Progenitor cell of endocrine pancreas (in vitro differentiated cells): ENCODE results near the gene CHRM4. TPM values are rescaled to one million over a fixed set of nuclear protein-coding genes. Genes with fewer than 3 reads are reported as not detected.

ENCODE experiments used
- DNase-seq: peaks from one replicate; pipeline ENCODE4 v3.0.0; 2021; ENCODE audit warnings: low spot score; ENCODE audit not compliant: unreplicated experiment
- H3K27ac Mint-ChIP-seq: 2 replicates; pipeline ENCODE4 v1.8.0; 2021; ENCODE audit warnings: mild to moderate bottlenecking, moderate library complexity, mixed read lengths
- H3K27me3 Mint-ChIP-seq: 2 replicates; pipeline ENCODE4 v1.8.0; 2021; ENCODE audit warnings: mixed read lengths
- H3K36me3 Mint-ChIP-seq: 2 replicates; pipeline ENCODE4 v1.8.0; 2022; ENCODE audit warnings: mixed read lengths; ENCODE audit not compliant: insufficient read depth
- H3K4me1 Mint-ChIP-seq: 2 replicates; pipeline ENCODE4 v1.8.0; 2021; ENCODE audit warnings: low read depth, mixed read lengths
- H3K4me3 Mint-ChIP-seq: 2 replicates; pipeline ENCODE4 v1.8.0; 2021; ENCODE audit warnings: low read depth, mild to moderate bottlenecking, moderate library complexity, mixed read lengths
- H3K9me3 Mint-ChIP-seq: 2 replicates; pipeline ENCODE4 v1.8.0; 2021; ENCODE audit warnings: low read depth, mixed read lengths
- CTCF ChIP-seq: fragments of 200-600 bp; sonication (generic); IDR thresholded peaks from one replicate; pipeline ENCODE4 v1.5.0; 2021; ENCODE audit warnings: antibody characterized with exemption, mild to moderate bottlenecking; ENCODE audit not compliant: unreplicated experiment
- total RNA-seq: library from RNA; stranded (reverse); gene quantifications from 2 replicates; pipeline ENCODE4 v1.2.1, GENCODE V29; 2021

CHRM4 gene
- total RNA-seq, 1 donor from 2014 or later, result 0.81 TPM

- Mint-ChIP-seq H3K9me3 (no peaks in the 10 kb centered on the region), H3K4me1 (peaks cover 19% of the 10 kb centered on the region), H3K27ac (peak overlapping the region; percentile 68)
These were observed 1.1 kb upstream of the CHRM4 start for GRCh38 chr11:46392421-46393230.

GRCh38 chr11:46391186-46391577, 394 bp downstream of the CHRM4 start:
- TF ChIP-seq CTCF, result no peak
- Mint-ChIP-seq H3K27ac (no peak overlapping the region), H3K4me1 (peaks cover 19% of the 10 kb centered on the region), H3K36me3 (no peaks in the 10 kb centered on the region), H3K27me3 (peaks cover 52% of the 10 kb centered on the region), H3K4me3 (no peak overlapping the region), H3K9me3 (no peaks in the 10 kb centered on the region)
- no peak for DNase-seq

More at GRCh38 chr11:46392421-46393230, 1.1 kb upstream of the CHRM4 start:
- Mint-ChIP-seq H3K4me3 (peak overlapping the region; percentile 75), H3K27me3 (peaks cover 39% of the 10 kb centered on the region), H3K36me3 (peaks cover 2% of the 10 kb centered on the region)
- TF ChIP-seq CTCF, result no peak
- DNase-seq, result peak; percentile 86

- TF ChIP-seq CTCF, result no peak
- Mint-ChIP-seq H3K4me3 (peak overlapping the region; percentile 57), H3K4me1 (peaks cover 19% of the 10 kb centered on the region), H3K27ac (no peak overlapping the region), H3K9me3 (no peaks in the 10 kb centered on the region), H3K36me3 (no peaks in the 10 kb centered on the region), H3K27me3 (peaks cover 58% of the 10 kb centered on the region)
- no peak for DNase-seq
These were observed 1.0 kb downstream of the CHRM4 start for GRCh38 chr11:46390331-46391171.

GRCh38 chr11:46389450-46390330, 1.9 kb downstream of the CHRM4 start:
- peak; percentile 75 for DNase-seq
- peak; percentile 90 for TF ChIP-seq CTCF
- peaks cover 4% of the 10 kb centered on the region for H3K36me3 Mint-ChIP-seq
- no peaks in the 10 kb centered on the region for H3K9me3 Mint-ChIP-seq
- peaks cover 19% of the 10 kb centered on the region for H3K4me1 Mint-ChIP-seq
- H3K27me3 Mint-ChIP-seq, result peaks cover 58% of the 10 kb centered on the region
- peak overlapping the region; percentile 57 for H3K4me3 Mint-ChIP-seq
- no peak overlapping the region for H3K27ac Mint-ChIP-seq
